Measurements from ENCODE around the gene ITGAE. TPM values are rescaled to one million over a fixed set of nuclear protein-coding genes. Genes with fewer than 3 reads are reported as not detected.

The ITGAE gene
- total RNA-seq, 1 donor from 2014 or later = 28.3 TPM

- no peak overlapping the region for H3K4me3 Mint-ChIP-seq (ENCODE audit: unreplicated experiment)
- no peak overlapping the region for H3K27ac Mint-ChIP-seq (ENCODE audit: unreplicated experiment)
- H3K27me3 Mint-ChIP-seq (ENCODE audit: low read depth) = peaks cover 10% of the 10 kb centered on the region
- no peaks in the 10 kb centered on the region for H3K4me1 Mint-ChIP-seq (ENCODE audit: low read depth)
- no peak for DNase-seq (ENCODE audit: low spot score)
- no peaks in the 10 kb centered on the region for H3K9me3 Mint-ChIP-seq (ENCODE audit: low read depth)
- TF ChIP-seq CTCF (IDR thresholded peaks at IDR 0.05) = no peak
- H3K36me3 Mint-ChIP-seq (ENCODE audit: low read depth) = no peaks in the 10 kb centered on the region
Observed at GRCh38 chr17:3748576-3748975, 52.4 kb downstream of the ITGAE start.

GRCh38 chr17:3747805-3748204, 53.2 kb downstream of the ITGAE start:
- no peaks in the 10 kb centered on the region for H3K4me1 Mint-ChIP-seq (ENCODE audit: low read depth)
- H3K4me3 Mint-ChIP-seq (ENCODE audit: unreplicated experiment) = no peak overlapping the region
- no peaks in the 10 kb centered on the region for H3K36me3 Mint-ChIP-seq (ENCODE audit: low read depth)
- H3K27ac Mint-ChIP-seq (ENCODE audit: unreplicated experiment) = no peak overlapping the region
- no peaks in the 10 kb centered on the region for H3K9me3 Mint-ChIP-seq (ENCODE audit: low read depth)
- no peak for TF ChIP-seq CTCF (IDR thresholded peaks at IDR 0.05)
- peaks cover 6% of the 10 kb centered on the region for H3K27me3 Mint-ChIP-seq (ENCODE audit: low read depth)
- no peak for DNase-seq (ENCODE audit: low spot score)

- Mint-ChIP-seq H3K27ac (ENCODE audit: unreplicated experiment) (no peak overlapping the region), H3K36me3 (ENCODE audit: low read depth) (no peaks in the 10 kb centered on the region), H3K4me3 (ENCODE audit: unreplicated experiment) (no peak overlapping the region), H3K4me1 (ENCODE audit: low read depth) (no peaks in the 10 kb centered on the region), H3K9me3 (ENCODE audit: low read depth) (no peaks in the 10 kb centered on the region), H3K27me3 (ENCODE audit: low read depth) (no peaks in the 10 kb centered on the region)
- TF ChIP-seq CTCF (IDR thresholded peaks at IDR 0.05) = no peak
- no peak for DNase-seq (ENCODE audit: low spot score)
Observed at GRCh38 chr17:3745071-3745470, 55.9 kb downstream of the ITGAE start.

GRCh38 chr17:3744014-3744413, 57.0 kb downstream of the ITGAE start:
- Mint-ChIP-seq H3K27ac (ENCODE audit: unreplicated experiment) (no peak overlapping the region), H3K4me3 (ENCODE audit: unreplicated experiment) (no peak overlapping the region), H3K36me3 (ENCODE audit: low read depth) (no peaks in the 10 kb centered on the region), H3K9me3 (ENCODE audit: low read depth) (no peaks in the 10 kb centered on the region), H3K27me3 (ENCODE audit: low read depth) (no peaks in the 10 kb centered on the region), H3K4me1 (ENCODE audit: low read depth) (no peaks in the 10 kb centered on the region)
- DNase-seq (ENCODE audit: low spot score) = no peak
- TF ChIP-seq CTCF (IDR thresholded peaks at IDR 0.05) = no peak

- no peaks in the 10 kb centered on the region for H3K36me3 Mint-ChIP-seq (ENCODE audit: low read depth)
- H3K4me1 Mint-ChIP-seq (ENCODE audit: low read depth) = peaks cover 11% of the 10 kb centered on the region
- no peak overlapping the region for H3K27ac Mint-ChIP-seq (ENCODE audit: unreplicated experiment)
- no peak for DNase-seq (ENCODE audit: low spot score)
- TF ChIP-seq CTCF (IDR thresholded peaks at IDR 0.05) = no peak
- no peaks in the 10 kb centered on the region for H3K27me3 Mint-ChIP-seq (ENCODE audit: low read depth)
- H3K9me3 Mint-ChIP-seq (ENCODE audit: low read depth) = no peaks in the 10 kb centered on the region
- no peak overlapping the region for H3K4me3 Mint-ChIP-seq (ENCODE audit: unreplicated experiment)
Observed at GRCh38 chr17:3740611-3741073, 60.3 kb downstream of the ITGAE start.
